SH-SY5Y (cell line): ENCODE measurements around the gene GXYLT2.

Experiments used
- GATA2 ChIP-seq: IDR thresholded peaks from 2 replicates; pipeline ENCODE4 v1.6.1; 2011; ENCODE audit warnings: mild to moderate bottlenecking, low read depth, low read length
- GATA3 ChIP-seq: IDR thresholded peaks from 2 replicates; pipeline ENCODE4 v1.6.1; 2011; ENCODE audit warnings: low read depth, mild to moderate bottlenecking, low read length, moderate library complexity

DNA sequence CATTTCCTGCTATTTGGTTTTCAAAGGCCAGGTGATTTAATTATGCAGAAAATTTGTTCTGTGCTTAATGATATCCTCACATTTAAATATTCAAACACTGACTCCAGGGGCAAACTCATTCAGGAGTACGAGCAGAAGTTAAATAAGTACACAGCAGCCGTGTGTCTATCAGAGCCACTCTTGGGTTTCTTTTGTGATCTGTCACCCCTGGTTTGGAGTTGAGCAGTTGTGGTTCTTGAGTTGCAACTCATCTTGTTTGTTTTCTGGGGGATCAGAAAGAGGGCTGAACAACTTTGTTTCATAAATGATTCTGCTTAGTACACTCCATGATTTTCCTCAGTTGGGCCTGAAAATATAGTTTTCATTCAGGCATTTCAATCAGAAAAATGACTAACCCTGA, 83.1 kb downstream of the GXYLT2 start:
- no peak for TF ChIP-seq GATA3
- no peak for TF ChIP-seq GATA2
